ENCODE data around the gene CLCN6.

Gene CLCN6

GRCh38 chr1:11854519-11854918, 48.5 kb downstream of the CLCN6 start:
- no peak for TF ChIP-seq GABPA (IDR thresholded peaks at IDR 0.05; ENCODE audit: low read depth)
- no peak for TF ChIP-seq REST (IDR thresholded peaks at IDR 0.05; ENCODE audit: insufficient replicate concordance, low read depth)
- TF ChIP-seq, protein P1, sequence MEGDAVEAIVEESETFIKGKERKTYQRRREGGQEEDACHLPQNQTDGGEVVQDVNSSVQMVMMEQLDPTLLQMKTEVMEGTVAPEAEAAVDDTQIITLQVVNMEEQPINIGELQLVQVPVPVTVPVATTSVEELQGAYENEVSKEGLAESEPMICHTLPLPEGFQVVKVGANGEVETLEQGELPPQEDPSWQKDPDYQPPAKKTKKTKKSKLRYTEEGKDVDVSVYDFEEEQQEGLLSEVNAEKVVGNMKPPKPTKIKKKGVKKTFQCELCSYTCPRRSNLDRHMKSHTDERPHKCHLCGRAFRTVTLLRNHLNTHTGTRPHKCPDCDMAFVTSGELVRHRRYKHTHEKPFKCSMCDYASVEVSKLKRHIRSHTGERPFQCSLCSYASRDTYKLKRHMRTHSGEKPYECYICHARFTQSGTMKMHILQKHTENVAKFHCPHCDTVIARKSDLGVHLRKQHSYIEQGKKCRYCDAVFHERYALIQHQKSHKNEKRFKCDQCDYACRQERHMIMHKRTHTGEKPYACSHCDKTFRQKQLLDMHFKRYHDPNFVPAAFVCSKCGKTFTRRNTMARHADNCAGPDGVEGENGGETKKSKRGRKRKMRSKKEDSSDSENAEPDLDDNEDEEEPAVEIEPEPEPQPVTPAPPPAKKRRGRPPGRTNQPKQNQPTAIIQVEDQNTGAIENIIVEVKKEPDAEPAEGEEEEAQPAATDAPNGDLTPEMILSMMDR (IDR thresholded peaks at IDR 0.05; ENCODE audit: insufficient read depth, low read length), result no peak
- no peak for TF ChIP-seq SPI1 (IDR thresholded peaks at IDR 0.05; ENCODE audit: borderline replicate concordance, low read depth)
- TF ChIP-seq POLR2AphosphoS5 (IDR thresholded peaks at IDR 0.05; ENCODE audit: low read depth), result no peak
- Histone ChIP-seq H3K27me3 (ENCODE audit: insufficient read depth, poor library complexity, severe bottlenecking) (peaks cover 12% of the 10 kb centered on the region), H3K27ac (replicated peaks) (no peak overlapping the region), H3K4me3 (replicated peaks; ENCODE audit: insufficient read depth, low read length) (no peak overlapping the region)
- no peak for DNase-seq (ENCODE audit: low read depth in 1 of 2, low spot score in 1 of 2)

DNA sequence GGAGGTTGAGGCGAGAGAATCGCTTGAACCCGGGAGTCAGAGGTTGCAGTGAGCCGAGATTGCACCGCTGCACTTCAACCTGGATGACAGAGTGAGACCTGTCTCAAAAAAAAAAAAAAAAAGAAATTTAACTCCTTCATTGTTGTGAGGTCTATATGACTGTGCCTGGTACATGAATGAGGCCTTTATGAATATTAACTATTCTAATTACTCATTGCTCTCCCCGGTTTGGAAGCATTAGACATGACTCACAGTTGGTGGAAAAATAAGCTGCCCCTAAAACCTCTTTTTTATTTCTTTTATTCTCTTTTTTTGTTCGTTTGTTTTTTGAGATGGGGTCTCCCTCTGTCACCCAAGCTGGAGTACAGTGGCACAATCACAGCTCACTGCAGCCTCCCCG, 49.4 kb downstream of the CLCN6 start:
- no peak for TF ChIP-seq POLR2AphosphoS5 (IDR thresholded peaks at IDR 0.05; ENCODE audit: low read depth)
- TF ChIP-seq REST (IDR thresholded peaks at IDR 0.05; ENCODE audit: insufficient replicate concordance, low read depth), result no peak
- no peak for TF ChIP-seq SPI1 (IDR thresholded peaks at IDR 0.05; ENCODE audit: borderline replicate concordance, low read depth)
- TF ChIP-seq GABPA (IDR thresholded peaks at IDR 0.05; ENCODE audit: low read depth), result no peak
- TF ChIP-seq, protein P1 (IDR thresholded peaks at IDR 0.05; ENCODE audit: insufficient read depth, low read length), result no peak
- Histone ChIP-seq H3K4me3 (replicated peaks; ENCODE audit: insufficient read depth, low read length) (no peak overlapping the region), H3K27ac (replicated peaks) (no peak overlapping the region), H3K27me3 (ENCODE audit: insufficient read depth, poor library complexity, severe bottlenecking) (peaks cover 18% of the 10 kb centered on the region)
- DNase-seq (ENCODE audit: low read depth in 1 of 2, low spot score in 1 of 2), result no peak

DNA sequence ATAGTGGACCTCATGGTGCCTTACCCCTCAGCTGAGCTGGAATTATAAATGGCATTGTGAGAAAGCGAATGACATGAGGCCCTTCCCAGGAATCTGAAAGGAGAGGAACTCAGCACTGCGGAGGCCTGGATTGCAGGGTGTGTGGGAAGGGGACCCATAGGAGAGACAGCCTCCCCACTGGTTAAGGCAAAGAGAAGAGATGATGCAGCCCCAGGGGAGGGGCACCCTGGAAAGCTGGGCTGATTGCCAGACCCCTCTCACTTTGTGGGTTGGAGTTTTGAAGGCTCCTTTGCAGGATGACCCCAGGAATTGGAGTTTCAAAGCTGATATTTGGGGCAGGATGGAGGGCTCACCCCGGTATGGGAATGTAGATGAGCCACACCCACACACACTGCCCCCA, 50.7 kb downstream of the CLCN6 start:
- Histone ChIP-seq H3K27ac (replicated peaks) (no peak overlapping the region), H3K27me3 (ENCODE audit: insufficient read depth, poor library complexity, severe bottlenecking) (peaks cover 18% of the 10 kb centered on the region), H3K4me3 (replicated peaks; ENCODE audit: insufficient read depth, low read length) (no peak overlapping the region)
- TF ChIP-seq GABPA (IDR thresholded peaks at IDR 0.05; ENCODE audit: low read depth) (no peak), SPI1 (IDR thresholded peaks at IDR 0.05; ENCODE audit: borderline replicate concordance, low read depth) (no peak), REST (IDR thresholded peaks at IDR 0.05; ENCODE audit: insufficient replicate concordance, low read depth) (no peak), POLR2AphosphoS5 (IDR thresholded peaks at IDR 0.05; ENCODE audit: low read depth) (no peak)
- TF ChIP-seq, protein P1 (IDR thresholded peaks at IDR 0.05; ENCODE audit: insufficient read depth, low read length), result no peak
- DNase-seq (ENCODE audit: low read depth in 1 of 2, low spot score in 1 of 2), result no peak

Data from HL-60 (cell line).